IPS-18a (cell line): ENCODE measurements around the gene TPTE2.
"Not testable (repeated sequence)": the region's sequence is repeated elsewhere in the genome, so short reads cannot be mapped to it uniquely, and the experiment has no call there.

ENCODE experiments used
- H3K27ac ChIP-seq: one replicate; pipeline ENCODE4 v1.5.1; 2013; ENCODE audit warnings: low read length
- H3K27me3 ChIP-seq: one replicate; pipeline ENCODE4 v1.6.1; 2013; ENCODE audit warnings: mild to moderate bottlenecking, low read length; ENCODE audit not compliant: control insufficient read depth, insufficient read depth
- H3K36me3 ChIP-seq: one replicate; pipeline ENCODE4 v1.6.1; 2013; ENCODE audit warnings: low read depth, low read length; ENCODE audit not compliant: control insufficient read depth
- H3K4me1 ChIP-seq: one replicate; pipeline ENCODE4 v1.6.1; 2013; ENCODE audit warnings: low read depth, low read length; ENCODE audit not compliant: control insufficient read depth
- H3K4me3 ChIP-seq: one replicate; pipeline ENCODE4 v1.5.1; 2013; ENCODE audit warnings: low read length
- H3K9ac ChIP-seq: one replicate; pipeline ENCODE4 v1.6.1; 2013; ENCODE audit warnings: mild to moderate bottlenecking, low read length, moderate library complexity
- H3K9me3 ChIP-seq: one replicate; pipeline ENCODE4 v1.6.1; 2013; ENCODE audit warnings: low read depth, low read length; ENCODE audit not compliant: control insufficient read depth

The TPTE2 gene

GRCh38 chr13:19561127-19561582, at the start of gene TPTE2:
TPTE2 (minus strand) TSS chr13:19561532; CDS start chr13:19503234, 58,298 bp downstream.
- not testable (repeated sequence) for H3K36me3 ChIP-seq, H3K4me1 ChIP-seq, H3K9ac ChIP-seq, H3K27me3 ChIP-seq, H3K27ac ChIP-seq, H3K4me3 ChIP-seq
- peaks cover 20% of the 10 kb centered on the region for H3K9me3 ChIP-seq

DNA sequence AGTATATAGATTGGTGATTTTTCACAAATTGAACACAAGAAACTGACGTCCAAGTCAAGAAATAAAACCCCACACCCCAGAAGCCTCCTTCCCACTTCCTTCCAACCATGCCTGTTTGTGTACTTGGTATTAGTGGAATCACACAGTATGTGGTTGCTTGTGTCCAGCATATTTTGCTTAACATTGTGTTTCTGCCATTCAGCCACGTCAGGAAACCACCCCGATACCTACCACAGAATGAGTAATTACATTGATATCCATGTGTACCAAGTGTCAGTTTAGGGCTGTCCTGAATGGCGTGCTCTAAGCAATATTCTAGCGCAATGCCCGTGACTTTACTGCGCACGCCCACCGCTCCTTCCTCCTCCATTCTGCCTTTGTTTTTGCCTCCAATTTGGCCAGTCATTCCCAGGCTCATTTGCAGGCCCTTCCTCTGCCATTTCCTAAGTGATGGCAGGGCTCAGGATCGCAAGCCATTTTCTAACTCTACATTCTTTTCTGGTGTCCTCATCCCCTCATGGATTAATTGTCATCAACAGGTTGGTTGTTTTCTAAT, 46.3 kb upstream of the TPTE2 start:
- no peaks in the 10 kb centered on the region for H3K9me3 ChIP-seq
- H3K4me3 ChIP-seq, result no peak overlapping the region
- H3K27ac ChIP-seq, result no peak overlapping the region
- no peaks in the 10 kb centered on the region for H3K36me3 ChIP-seq
- H3K4me1 ChIP-seq, result no peaks in the 10 kb centered on the region
- peaks cover 26% of the 10 kb centered on the region for H3K27me3 ChIP-seq
- H3K9ac ChIP-seq, result no peak overlapping the region

DNA sequence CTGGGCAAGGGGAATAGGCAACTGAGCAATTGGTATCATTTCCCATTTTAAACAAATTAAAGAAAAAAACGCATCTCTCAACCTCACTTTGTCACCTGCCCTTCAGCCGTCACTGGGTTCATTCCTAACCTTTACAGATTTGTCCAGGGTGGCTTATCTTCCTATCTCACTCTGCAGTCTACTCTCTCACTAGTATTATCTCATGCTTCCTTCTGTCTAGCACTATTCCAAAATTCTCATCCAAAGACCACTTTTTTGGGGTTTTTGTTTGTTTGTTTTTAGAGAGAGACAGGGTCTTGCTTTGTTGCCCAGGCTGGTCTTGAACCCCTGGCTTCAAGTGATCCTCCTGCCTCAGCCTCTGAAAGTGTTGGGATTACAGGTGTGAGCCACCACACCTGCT, 45.4 kb upstream of the TPTE2 start:
- no peak overlapping the region for H3K9ac ChIP-seq
- no peaks in the 10 kb centered on the region for H3K9me3 ChIP-seq
- H3K4me1 ChIP-seq, result no peaks in the 10 kb centered on the region
- no peak overlapping the region for H3K4me3 ChIP-seq
- no peak overlapping the region for H3K27ac ChIP-seq
- no peaks in the 10 kb centered on the region for H3K36me3 ChIP-seq
- H3K27me3 ChIP-seq, result peaks cover 35% of the 10 kb centered on the region

DNA sequence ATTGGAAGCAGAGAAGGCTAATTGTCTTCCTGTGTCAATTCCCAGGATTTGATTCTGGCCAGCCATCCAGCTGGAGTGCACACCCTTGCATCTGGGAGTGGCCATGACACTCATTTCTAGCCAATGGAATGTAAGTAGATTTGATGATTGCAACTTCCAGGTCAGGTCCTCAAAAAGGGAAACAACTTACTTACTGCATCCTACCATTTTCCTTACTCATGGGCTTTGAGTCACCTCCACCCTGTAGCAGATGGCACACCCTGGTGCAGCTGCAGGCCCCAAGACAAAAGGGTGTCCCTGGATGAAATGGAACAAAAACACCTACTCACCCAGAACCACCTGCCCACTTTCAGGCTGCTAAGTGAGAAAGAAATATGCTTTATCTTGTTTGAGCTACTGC, 44.8 kb upstream of the TPTE2 start:
- Histone ChIP-seq H3K9me3 (no peaks in the 10 kb centered on the region), H3K27ac (no peak overlapping the region), H3K9ac (no peak overlapping the region), H3K4me1 (no peaks in the 10 kb centered on the region), H3K4me3 (no peak overlapping the region), H3K27me3 (peaks cover 40% of the 10 kb centered on the region), H3K36me3 (no peaks in the 10 kb centered on the region)

DNA sequence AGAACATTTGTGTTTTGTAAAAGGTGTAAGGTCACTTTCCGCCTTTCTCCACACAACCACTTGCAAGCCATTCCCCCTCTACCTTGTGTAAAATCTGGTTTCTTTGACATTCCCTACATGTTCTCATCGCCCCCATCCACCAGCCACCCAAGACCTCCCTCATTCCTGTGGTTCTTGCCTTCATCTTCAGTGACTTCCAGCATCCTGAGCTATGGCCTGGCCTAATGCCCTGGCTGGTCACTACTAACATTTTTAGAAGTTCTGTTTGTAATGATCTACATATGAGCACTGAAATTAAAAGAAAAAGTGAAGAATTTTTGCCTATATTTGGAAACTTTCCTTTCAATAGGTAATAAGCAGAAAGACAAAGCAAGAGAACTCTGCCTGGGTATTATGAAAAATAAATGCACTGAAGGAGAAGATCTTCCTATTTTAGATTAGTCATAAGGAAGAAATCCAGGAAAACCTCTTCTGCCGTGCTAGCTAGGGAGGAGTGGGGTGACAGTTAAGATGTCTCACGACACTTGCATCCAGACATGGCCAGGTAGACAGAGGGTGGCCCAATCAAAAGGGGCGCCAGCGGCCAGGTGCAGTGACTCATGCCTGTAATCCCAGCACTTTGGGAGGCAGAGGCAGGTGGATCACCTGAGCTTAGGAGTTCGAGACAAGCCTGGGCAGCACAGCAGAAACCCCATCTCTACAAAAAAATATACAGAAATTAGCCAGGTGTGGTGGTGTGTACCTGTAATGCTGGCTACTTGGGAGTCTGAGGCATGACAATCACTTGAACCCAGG, 44.0 kb upstream of the TPTE2 start:
- H3K27me3 ChIP-seq, result peaks cover 43% of the 10 kb centered on the region
- no peak overlapping the region for H3K27ac ChIP-seq
- H3K36me3 ChIP-seq, result no peaks in the 10 kb centered on the region
- no peaks in the 10 kb centered on the region for H3K4me1 ChIP-seq
- no peaks in the 10 kb centered on the region for H3K9me3 ChIP-seq
- H3K9ac ChIP-seq, result no peak overlapping the region
- H3K4me3 ChIP-seq, result no peak overlapping the region

- Histone ChIP-seq H3K9ac (no peak overlapping the region), H3K4me1 (no peaks in the 10 kb centered on the region), H3K4me3 (no peak overlapping the region), H3K36me3 (no peaks in the 10 kb centered on the region), H3K9me3 (no peaks in the 10 kb centered on the region), H3K27ac (no peak overlapping the region), H3K27me3 (peaks cover 43% of the 10 kb centered on the region)
Measured at GRCh38 chr13:19604306-19604705, 43.0 kb upstream of the TPTE2 start.

- Histone ChIP-seq H3K27ac (no peak overlapping the region), H3K9me3 (no peaks in the 10 kb centered on the region), H3K4me1 (no peaks in the 10 kb centered on the region), H3K36me3 (no peaks in the 10 kb centered on the region), H3K27me3 (peaks cover 43% of the 10 kb centered on the region), H3K9ac (peak overlapping the region; percentile 9), H3K4me3 (peak overlapping the region; percentile 37)
Measured at GRCh38 chr13:19601749-19602725, 40.7 kb upstream of the TPTE2 start.

- peaks cover 4% of the 10 kb centered on the region for H3K9me3 ChIP-seq
- H3K9ac ChIP-seq, result no peak overlapping the region
- H3K27me3 ChIP-seq, result peaks cover 16% of the 10 kb centered on the region
- H3K4me3 ChIP-seq, result no peak overlapping the region
- H3K4me1 ChIP-seq, result no peaks in the 10 kb centered on the region
- H3K27ac ChIP-seq, result no peak overlapping the region
- no peaks in the 10 kb centered on the region for H3K36me3 ChIP-seq
Measured at GRCh38 chr13:19597523-19597922, 36.2 kb upstream of the TPTE2 start.

- no peak overlapping the region for H3K27ac ChIP-seq
- no peaks in the 10 kb centered on the region for H3K4me1 ChIP-seq
- H3K9ac ChIP-seq, result no peak overlapping the region
- H3K4me3 ChIP-seq, result no peak overlapping the region
- no peaks in the 10 kb centered on the region for H3K36me3 ChIP-seq
- H3K9me3 ChIP-seq, result peaks cover 7% of the 10 kb centered on the region
- peaks cover 10% of the 10 kb centered on the region for H3K27me3 ChIP-seq
Measured at GRCh38 chr13:19596960-19597361, 35.6 kb upstream of the TPTE2 start.

DNA sequence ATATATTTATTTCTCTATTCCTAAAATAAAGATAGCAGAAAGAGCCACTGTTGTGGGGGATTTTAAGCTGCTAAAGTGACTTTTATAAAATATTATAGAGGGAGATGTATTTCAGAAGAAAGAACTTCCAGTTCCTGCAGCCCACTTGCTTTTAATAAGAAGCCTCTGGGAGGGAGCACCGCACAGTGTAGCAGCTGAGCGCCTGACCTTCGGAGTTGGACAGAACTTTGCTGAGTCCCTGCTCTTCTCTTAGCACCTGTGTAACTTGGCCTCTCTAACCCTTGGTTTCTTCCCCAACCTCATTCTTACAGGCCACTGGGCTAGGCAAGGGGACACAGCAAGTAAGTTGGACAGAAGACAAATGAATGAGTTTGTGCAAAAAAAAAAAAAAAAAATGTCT, 34.8 kb upstream of the TPTE2 start:
- H3K4me1 ChIP-seq, result no peaks in the 10 kb centered on the region

GRCh38 chr13:19592657-19593180, 31.4 kb upstream of the TPTE2 start:
- Histone ChIP-seq H3K27ac (no peak overlapping the region), H3K4me3 (no peak overlapping the region), H3K9ac (no peak overlapping the region), H3K9me3 (peaks cover 21% of the 10 kb centered on the region), H3K27me3 (no peaks in the 10 kb centered on the region), H3K36me3 (no peaks in the 10 kb centered on the region), H3K4me1 (no peaks in the 10 kb centered on the region)

More for the DNA sequence above, 34.8 kb upstream of the TPTE2 start:
- Histone ChIP-seq H3K4me3 (no peak overlapping the region), H3K9ac (no peak overlapping the region), H3K9me3 (peaks cover 16% of the 10 kb centered on the region), H3K27ac (no peak overlapping the region), H3K27me3 (peaks cover 2% of the 10 kb centered on the region), H3K36me3 (no peaks in the 10 kb centered on the region)
